ENCODE data around the gene DOCK3. TPM values are rescaled to one million over a fixed set of nuclear protein-coding genes. Genes with fewer than 3 reads are reported as not detected.

The DOCK3 gene
- total RNA-seq, 4 donors from 2014 or later, result 0.33 to 5.3 (median 0.50) TPM

DNA sequence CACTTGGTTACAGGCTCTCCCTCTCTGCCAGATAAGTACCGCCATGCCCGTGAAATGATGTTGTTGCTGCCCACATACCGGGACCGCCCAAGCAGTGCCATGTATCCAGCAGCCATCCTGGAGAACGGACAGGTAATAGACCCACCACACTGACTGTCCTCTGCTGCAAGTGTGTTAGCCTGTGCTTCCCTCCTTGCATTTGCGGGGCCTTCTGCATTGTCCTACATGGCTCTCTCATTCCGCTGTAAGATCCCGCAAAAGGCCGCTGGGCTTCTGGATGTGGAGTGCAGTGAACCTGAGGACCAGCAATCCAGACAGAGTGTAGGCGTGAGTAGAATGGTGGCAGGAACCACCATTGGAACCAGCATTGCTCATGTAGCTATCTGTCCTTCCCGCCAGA lies 699.7 kb downstream of the DOCK3 start:
- TF ChIP-seq, protein P1, sequence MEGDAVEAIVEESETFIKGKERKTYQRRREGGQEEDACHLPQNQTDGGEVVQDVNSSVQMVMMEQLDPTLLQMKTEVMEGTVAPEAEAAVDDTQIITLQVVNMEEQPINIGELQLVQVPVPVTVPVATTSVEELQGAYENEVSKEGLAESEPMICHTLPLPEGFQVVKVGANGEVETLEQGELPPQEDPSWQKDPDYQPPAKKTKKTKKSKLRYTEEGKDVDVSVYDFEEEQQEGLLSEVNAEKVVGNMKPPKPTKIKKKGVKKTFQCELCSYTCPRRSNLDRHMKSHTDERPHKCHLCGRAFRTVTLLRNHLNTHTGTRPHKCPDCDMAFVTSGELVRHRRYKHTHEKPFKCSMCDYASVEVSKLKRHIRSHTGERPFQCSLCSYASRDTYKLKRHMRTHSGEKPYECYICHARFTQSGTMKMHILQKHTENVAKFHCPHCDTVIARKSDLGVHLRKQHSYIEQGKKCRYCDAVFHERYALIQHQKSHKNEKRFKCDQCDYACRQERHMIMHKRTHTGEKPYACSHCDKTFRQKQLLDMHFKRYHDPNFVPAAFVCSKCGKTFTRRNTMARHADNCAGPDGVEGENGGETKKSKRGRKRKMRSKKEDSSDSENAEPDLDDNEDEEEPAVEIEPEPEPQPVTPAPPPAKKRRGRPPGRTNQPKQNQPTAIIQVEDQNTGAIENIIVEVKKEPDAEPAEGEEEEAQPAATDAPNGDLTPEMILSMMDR (IDR thresholded peaks at IDR 0.05; ENCODE audit: low read depth), result no peak

DNA sequence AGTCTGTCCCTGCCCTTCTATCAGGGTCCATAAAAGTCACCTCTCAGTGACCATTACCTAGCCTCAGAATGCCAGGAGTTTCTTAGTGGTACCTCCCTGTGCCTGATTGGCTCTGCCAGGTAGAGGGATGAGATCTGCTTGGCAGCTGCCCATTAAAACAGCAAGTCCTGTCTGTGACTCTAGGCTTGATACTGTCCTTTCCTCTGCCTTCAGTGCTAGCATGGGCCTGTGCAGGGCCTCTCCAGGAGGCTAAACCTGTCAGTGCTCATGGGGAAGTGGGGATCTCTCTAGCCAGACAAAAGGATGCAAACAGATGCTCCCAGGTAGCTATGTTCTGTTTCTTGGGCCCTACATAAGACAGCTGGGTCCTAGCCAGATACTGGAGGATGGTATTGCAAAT lies 700.4 kb downstream of the DOCK3 start:
- TF ChIP-seq, protein P1 (IDR thresholded peaks at IDR 0.05; ENCODE audit: low read depth), result no peak

DNA sequence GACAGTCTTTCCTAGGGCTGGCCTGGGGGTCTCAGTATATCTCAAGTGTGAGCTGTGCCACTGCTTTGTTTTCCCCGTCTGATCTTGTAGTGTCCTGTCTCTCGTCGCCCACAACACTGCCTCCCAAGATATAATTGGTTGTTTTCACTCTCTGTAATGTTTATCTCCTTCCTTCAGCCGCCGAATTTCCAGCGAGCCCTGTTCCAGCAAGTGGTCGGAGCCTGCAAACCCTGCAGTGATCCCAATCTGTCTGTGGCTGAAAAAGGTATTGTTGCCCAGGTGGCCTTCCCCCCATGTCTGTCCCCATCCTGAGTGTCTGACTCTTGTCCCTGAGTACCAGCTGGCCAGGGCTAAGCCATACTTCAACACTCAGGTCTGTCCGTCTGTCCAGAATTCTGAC lies 700.8 kb downstream of the DOCK3 start:
- TF ChIP-seq, protein P1 (IDR thresholded peaks at IDR 0.05; ENCODE audit: low read depth), result no peak

DNA sequence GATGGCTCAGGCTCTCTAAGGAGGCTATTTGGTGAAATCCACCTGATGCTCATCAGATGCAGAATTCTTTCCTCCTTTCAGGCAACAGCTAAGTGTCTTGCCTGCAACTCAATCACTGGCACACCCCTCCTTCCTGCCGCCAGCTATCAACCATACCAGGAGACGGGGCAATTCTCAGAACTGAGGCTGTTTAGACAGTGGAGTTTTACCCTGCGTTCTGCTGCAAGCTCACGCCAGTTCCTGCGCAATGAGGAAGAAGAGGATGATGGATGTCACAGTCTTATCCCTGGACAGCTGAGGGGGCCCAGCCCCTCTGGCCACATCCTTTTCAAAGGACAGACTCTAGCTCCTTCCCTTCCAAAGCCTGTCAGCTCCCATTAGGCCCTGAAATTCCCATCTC lies 703.3 kb downstream of the DOCK3 start:
- TF ChIP-seq, protein P1 (IDR thresholded peaks at IDR 0.05; ENCODE audit: low read depth), result no peak

DNA sequence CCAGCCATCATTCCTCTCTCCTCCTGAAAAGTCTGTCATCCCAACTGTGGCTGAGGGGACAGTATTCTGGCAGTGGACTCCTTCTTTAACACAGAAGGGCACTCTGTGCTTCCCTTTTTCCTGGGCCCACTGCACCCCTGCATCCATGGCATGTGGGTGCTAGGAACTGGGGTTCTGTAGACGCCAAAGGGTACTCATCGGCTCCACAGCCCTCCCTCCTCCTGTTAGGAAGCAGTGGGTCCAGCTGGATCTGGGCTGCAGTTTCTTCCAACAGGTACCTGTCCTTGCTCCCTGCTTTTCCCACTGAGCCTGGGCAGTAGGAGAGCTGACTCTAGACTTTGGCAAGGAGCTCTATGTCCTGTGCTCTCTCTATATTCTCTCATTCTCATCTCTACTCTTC lies 704.0 kb downstream of the DOCK3 start:
- TF ChIP-seq, protein P1 (IDR thresholded peaks at IDR 0.05; ENCODE audit: low read depth), result no peak

DNA sequence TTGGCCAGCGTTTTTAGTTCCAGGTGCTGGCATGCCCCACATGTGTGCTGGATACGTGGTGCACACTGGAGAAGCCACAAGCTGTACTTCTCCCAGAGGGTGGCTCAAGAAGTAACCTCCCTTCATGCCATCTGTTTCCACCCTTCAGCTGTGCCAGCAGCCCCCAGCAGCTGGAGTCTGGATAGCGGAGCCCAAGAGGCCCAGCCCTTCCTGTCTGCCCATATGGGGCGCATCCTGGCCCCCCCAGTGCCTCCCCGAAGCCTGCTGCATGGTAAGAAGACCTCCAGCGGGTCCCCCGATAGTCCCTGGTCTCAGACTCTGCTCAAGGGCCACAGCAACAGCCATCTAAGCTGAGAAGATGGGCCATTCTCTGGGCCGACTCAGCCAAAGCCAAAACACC lies 704.6 kb downstream of the DOCK3 start:
- TF ChIP-seq, protein P1 (IDR thresholded peaks at IDR 0.05; ENCODE audit: low read depth), result no peak

DNA sequence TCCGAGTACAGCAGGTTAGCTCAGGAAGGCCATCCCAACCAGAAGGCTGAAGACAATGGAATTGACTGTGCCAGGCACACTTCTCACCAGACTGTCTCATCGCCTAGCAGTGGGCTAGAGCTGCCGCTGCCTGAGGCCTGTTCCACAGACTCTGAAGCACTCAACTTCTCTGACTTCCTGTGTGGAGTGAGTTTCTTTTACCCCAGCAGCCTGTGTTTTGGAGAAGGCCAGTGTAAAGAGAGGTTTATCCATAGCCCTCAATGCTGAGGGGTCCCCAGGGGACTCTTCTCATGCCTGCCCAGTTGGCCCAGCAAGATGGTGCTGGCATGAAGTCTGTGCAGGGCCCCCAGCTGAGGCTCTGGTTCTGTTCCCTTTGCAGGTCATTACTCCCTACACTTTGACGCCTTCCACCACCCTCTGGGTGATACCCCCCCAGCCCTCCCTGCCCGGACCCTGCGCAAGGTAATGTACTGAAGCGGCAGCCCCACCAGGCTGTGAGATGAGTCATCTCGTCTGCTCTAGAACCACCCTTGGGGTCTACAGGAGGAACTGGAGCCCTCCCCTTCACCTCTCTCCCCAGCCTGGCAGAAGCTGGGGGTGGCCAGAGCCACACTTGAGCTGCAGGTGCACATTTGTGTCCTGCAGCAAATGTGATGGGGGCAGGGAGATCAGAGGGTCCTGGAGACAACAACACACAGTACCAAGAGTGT lies 705.2 kb downstream of the DOCK3 start:
- TF ChIP-seq, protein P1 (IDR thresholded peaks at IDR 0.05; ENCODE audit: low read depth), result no peak

Measured in subcutaneous adipose tissue (tissue), 4 donors.